ENCODE data around the gene TRPV4. TPM values are rescaled to one million over a fixed set of nuclear protein-coding genes. Genes with fewer than 3 reads are reported as not detected.
A peak's percentile ranks its signal among the peaks of the same experiment; 100 is the strongest.

Gene TRPV4
- total and polyA plus RNA-seq, 5 experiments from 2014 or later, result not detected

DNA sequence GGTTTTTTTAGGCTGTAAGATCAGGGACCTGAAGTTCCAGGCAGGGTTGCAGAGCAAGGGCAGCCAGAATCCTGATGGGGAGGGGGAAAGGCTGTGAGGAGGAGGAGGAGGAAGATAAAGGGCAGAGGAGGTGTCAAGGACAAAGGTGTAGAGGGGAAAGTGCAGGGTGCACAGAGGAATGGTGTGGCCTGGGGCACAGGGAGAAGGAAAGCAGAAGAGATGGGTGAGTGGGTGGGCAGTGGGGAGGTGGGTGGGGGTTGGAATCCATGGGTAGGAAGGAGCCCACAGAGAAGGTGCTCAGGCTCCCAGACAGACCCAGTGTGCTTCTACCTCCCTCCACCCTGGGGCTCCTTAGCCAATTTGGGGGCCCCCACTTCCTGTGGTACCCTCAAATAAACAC, 11.2 kb downstream of the TRPV4 start:
- Mint-ChIP-seq H3K36me3 (no peaks in the 10 kb centered on the region), H3K4me3 (no peak overlapping the region)
- POLR2A ChIA-PET, result no interaction called here

DNA sequence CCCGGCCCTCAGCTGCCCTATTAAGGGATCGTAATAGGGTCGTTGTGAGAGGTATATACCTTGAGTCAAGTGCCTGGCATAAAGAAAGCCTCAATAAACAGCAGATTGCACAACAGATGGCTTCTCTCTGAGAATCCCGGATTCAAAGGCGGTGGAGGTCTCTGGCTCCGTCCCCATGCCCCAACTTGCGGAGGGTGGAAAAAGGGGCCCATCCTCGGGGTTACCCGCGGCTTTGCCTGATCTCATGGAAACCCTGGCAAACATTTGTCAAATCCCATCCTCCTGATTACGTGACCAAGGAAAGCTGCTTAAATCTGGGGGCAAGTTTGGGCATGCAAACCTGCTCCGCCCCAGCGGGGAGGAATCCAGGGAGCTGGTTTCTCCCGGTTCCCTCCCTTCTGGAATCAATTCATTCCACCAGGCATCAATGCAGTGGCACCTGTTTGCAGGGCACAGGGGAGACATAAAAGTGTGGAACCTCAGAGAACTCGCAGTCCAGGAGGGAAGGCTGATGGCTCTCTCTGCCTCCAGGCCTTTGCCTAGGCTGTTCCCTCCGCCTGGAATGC, 12.3 kb downstream of the TRPV4 start:
- ATAC-seq (no peak), DNase-seq (no peak)
- H3K27ac Mint-ChIP-seq, result no peak overlapping the region
- no peaks in the 10 kb centered on the region for H3K9me3 Mint-ChIP-seq
- H3K27me3 Mint-ChIP-seq, result peaks cover 0 to 23% (median 0%) of the 10 kb centered on the region in 5 donors
- H3K4me1 Mint-ChIP-seq, result peaks cover 0 to 2% (median 0%) of the 10 kb centered on the region in 4 donors
- no peak overlapping the region for H3K4me3 Mint-ChIP-seq
- H3K36me3 Mint-ChIP-seq, result no peaks in the 10 kb centered on the region
- POLR2A ChIA-PET, result no interaction called here

More for the DNA sequence above, 11.2 kb downstream of the TRPV4 start:
- Mint-ChIP-seq H3K27me3 (peaks cover 0 to 23% (median 0%) of the 10 kb centered on the region in 5 donors), H3K27ac (no peak overlapping the region), H3K4me1 (peaks cover 0 to 2% (median 0%) of the 10 kb centered on the region in 4 donors), H3K9me3 (no peaks in the 10 kb centered on the region)
- DNase-seq (no peak), ATAC-seq (no peak)

DNA sequence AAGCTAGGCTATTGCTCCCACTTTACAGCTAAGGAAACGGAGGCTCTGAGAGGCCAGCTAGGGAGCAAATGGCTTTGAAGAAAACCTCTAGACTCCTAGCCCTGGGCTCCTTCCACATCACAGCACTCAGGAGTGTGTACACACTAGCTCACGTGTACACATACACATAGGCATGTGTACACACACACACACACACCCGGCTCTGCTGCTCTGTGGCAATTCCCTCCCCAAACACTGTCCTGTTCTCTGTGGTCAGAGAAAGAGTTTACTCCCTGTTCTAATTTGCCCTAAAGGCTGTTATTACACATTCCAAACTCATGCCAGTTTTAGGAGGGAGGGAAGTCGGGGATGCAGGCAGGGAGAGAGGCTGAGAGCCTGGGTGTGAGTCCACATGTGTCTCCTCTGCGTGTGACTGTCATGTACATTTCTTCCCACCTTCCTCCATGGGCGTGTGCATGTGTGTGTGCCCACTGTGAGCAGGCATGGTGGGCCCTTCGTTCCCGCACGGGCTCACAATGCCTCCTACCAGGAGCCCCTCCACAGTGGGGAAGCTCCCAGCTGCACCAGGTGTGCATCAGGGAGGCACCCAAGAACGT, 14.2 kb downstream of the TRPV4 start:
- DNase-seq, result no peak
- Mint-ChIP-seq H3K27me3 (peaks cover 0 to 19% (median 0%) of the 10 kb centered on the region in 5 donors), H3K9me3 (no peaks in the 10 kb centered on the region), H3K4me3 (no peak overlapping the region), H3K27ac (no peak overlapping the region), H3K4me1 (peaks cover 0 to 2% (median 0%) of the 10 kb centered on the region in 4 donors), H3K36me3 (no peaks in the 10 kb centered on the region)
- POLR2A ChIA-PET, result no interaction called here
- no peak for ATAC-seq

DNA sequence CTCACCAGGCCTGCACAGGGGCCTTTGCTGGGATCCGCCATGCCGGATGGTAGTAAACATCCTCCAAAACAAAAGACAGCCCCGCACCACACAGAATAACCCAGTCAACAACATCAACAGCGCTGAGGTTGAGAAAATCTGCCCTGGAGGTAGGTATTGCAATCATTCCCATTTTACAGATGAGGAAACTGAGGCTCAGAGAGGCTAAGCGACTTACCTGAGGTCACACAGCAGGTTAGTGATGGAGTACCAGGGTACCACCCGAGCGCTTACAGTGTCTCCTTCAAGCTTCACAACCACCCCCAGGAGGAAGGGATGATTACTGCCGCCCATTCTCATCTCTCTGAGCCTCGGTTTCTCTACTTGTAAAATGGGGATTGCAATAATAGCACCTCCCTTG, 14.9 kb downstream of the TRPV4 start:
- Mint-ChIP-seq H3K27ac (no peak overlapping the region), H3K36me3 (no peaks in the 10 kb centered on the region), H3K9me3 (no peaks in the 10 kb centered on the region), H3K27me3 (peaks cover 0 to 17% (median 0%) of the 10 kb centered on the region in 5 donors), H3K4me1 (peaks cover 0 to 2% (median 0%) of the 10 kb centered on the region in 4 donors), H3K4me3 (no peak overlapping the region)
- POLR2A ChIA-PET, result no interaction called here
- DNase-seq (no peak), ATAC-seq (no peak)

DNA sequence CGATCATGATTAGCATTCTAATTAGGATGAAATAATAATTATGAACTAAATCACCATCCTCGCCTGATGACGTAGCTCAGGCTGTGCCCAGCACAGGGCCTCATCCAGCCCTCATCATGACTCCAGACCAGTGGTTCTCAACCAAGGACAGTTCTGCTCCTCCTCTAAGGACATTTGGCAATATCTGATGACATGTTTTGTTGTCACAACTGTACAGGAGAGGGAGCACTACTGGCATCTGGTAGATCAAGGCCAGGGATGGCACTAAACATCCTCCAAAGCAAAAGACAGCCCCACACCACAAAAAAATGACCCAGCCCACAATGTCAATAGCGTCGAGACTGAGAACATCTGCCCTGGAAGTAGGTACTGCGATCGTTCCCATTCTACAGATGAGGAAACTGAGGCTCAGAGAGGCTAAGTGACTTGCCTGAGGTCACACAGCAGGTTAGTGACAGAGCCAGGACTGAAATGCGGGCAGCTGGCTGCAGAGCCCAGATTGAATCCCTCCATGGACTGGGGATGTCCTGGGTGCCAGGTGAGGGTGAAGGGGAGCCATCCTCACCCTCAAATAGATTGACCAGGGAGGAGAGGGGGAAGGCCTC, 15.5 kb downstream of the TRPV4 start:
- Mint-ChIP-seq H3K4me3 (no peak overlapping the region), H3K36me3 (no peaks in the 10 kb centered on the region), H3K4me1 (peaks cover 0 to 2% (median 0%) of the 10 kb centered on the region in 4 donors), H3K27ac (no peak overlapping the region), H3K9me3 (no peaks in the 10 kb centered on the region), H3K27me3 (peaks cover 0 to 17% (median 0%) of the 10 kb centered on the region in 5 donors)
- DNase-seq (no peak), ATAC-seq (no peak)
- POLR2A ChIA-PET, result no interaction called here

DNA sequence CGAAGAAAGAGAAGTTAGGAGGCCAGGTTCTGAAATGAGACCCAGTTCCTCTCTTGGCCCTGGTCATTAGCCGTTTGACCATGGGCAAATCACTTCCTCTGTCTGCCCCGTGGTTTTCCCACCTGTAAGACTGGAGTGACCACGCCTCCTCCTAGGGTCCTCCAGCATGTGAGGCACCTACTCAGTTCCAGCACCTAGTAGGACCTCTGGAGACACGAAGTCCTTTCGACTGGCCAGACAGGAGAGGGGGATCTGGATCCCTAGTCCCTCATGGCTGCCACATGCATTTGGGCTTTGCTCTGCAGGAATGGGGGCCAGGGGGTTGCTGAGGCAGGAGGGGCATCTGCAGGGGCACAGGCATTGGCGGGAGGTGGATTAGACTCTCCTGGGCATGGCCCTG, 16.3 kb downstream of the TRPV4 start:
- Mint-ChIP-seq H3K4me1 (peaks cover 0 to 2% (median 0%) of the 10 kb centered on the region in 4 donors), H3K27me3 (peaks cover 0 to 16% (median 0%) of the 10 kb centered on the region in 5 donors), H3K9me3 (no peaks in the 10 kb centered on the region), H3K27ac (no peak overlapping the region), H3K36me3 (no peaks in the 10 kb centered on the region), H3K4me3 (no peak overlapping the region)
- DNase-seq, result no peak
- no peak for ATAC-seq
- POLR2A ChIA-PET, result no interaction called here

DNA sequence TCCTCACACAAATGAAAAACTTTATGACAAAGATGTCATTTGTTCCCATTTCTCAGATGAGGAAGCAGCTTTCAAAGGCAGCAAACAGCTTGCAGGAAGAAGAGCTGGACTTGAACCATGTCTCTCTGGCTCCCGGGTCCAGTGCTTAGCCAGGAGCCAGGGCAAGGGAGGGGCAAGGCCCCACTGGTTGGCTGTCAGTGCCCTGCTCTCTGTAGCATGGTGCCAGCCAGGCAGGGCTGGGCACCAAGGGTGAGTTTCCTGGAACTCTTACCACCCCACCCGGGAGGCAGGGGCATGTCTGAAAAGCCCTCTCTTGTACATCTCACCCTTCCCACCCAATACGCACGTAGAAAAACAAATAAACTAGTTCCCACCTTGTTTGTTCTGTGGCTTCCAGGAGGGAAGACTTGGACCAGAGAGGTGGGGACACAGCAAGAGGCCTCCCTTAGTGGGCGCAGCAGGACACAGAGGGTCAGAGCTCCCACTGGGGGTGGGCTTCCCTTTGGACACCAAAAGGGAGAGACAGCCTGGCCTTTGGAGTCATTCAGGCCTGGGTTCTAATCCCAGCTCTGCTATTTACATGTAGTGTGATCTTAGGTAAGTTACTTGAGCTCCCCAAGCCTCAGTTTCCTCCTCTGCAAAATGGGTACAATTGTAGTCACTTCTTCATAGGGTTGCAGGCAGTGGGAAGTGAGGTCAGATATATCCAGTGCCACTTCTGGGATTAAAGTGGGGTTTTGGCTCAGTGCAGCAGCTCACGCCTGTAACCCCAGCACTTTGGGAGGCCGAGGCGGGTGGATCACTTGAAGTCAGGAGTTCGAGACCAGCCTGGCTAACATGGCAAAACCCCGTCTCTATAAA, 17.2 kb downstream of the TRPV4 start:
- POLR2A ChIA-PET, result no interaction called here

DNA sequence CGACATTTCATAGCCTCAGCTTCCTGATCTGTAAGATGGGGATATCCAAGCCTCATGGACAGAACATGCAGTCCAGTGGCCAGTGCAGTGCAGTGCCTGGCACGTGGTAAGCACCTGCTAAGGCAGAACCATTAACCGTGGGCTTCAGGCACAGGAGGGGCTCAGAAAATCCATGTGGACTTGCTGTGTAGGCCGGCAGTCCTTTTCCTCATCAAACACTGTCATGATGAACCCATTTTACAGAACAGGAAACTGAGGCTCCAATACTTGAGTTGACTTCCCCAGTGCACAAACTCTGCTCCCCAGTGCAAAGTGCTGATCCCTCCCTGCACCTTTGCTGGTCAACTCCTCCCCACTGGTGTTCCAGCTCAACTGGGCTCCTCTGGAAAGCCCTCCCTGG, 18.0 kb downstream of the TRPV4 start:
- no peaks in the 10 kb centered on the region for H3K36me3 Mint-ChIP-seq
- ATAC-seq, result no peak
- H3K4me3 Mint-ChIP-seq, result no peak overlapping the region
- no peak for DNase-seq
- H3K27me3 Mint-ChIP-seq, result peaks cover 0 to 11% (median 0%) of the 10 kb centered on the region in 5 donors
- H3K27ac Mint-ChIP-seq, result no peak overlapping the region
- H3K9me3 Mint-ChIP-seq, result no peaks in the 10 kb centered on the region
- peaks cover 0 to 2% (median 0%) of the 10 kb centered on the region in 4 donors for H3K4me1 Mint-ChIP-seq
- POLR2A ChIA-PET, result no interaction called here

More for the DNA sequence above, 17.2 kb downstream of the TRPV4 start:
- H3K4me1 Mint-ChIP-seq, result peaks cover 0 to 2% (median 0%) of the 10 kb centered on the region in 4 donors
- no peak overlapping the region for H3K27ac Mint-ChIP-seq
- H3K36me3 Mint-ChIP-seq, result no peaks in the 10 kb centered on the region
- DNase-seq (no peak), ATAC-seq (no peak)
- peaks cover 0 to 12% (median 0%) of the 10 kb centered on the region in 5 donors for H3K27me3 Mint-ChIP-seq
- H3K4me3 Mint-ChIP-seq, result no peak overlapping the region
- H3K9me3 Mint-ChIP-seq, result no peaks in the 10 kb centered on the region

DNA sequence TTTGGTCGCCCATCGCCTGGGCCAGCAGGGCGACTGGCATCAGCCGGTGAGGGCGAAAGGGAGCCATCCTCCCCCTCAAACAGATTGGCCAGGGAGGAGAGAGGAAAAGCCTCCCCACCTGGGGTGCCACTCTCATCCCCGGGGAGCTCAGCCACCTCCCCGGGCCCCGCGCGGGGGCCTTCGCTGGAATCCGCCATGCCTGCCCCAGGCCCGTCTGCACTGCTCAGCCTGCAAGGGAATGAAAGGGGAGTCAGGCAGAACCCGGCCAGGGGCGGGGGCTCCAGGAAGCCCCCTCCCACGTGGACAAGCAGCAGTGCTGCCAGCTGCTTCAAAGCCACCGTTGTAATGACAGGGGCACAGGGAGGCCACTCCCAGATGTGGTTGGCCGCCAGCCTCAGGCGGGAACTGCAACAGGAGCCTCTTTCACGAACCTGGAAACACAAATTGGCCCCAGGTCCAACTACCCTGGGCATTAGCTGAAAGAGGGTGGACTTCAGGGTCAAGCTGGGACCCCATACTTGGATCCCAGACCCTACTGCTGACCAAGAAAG, 18.5 kb downstream of the TRPV4 start:
- no peak for DNase-seq
- POLR2A ChIA-PET, result no interaction called here
- H3K4me1 Mint-ChIP-seq, result peaks cover 0 to 2% (median 0%) of the 10 kb centered on the region in 4 donors
- no peak overlapping the region for H3K4me3 Mint-ChIP-seq
- ATAC-seq, result no peak
- H3K27me3 Mint-ChIP-seq, result peaks cover 0 to 6% (median 0%) of the 10 kb centered on the region in 5 donors
- no peaks in the 10 kb centered on the region for H3K9me3 Mint-ChIP-seq
- H3K36me3 Mint-ChIP-seq, result no peaks in the 10 kb centered on the region
- no peak overlapping the region for H3K27ac Mint-ChIP-seq

DNA sequence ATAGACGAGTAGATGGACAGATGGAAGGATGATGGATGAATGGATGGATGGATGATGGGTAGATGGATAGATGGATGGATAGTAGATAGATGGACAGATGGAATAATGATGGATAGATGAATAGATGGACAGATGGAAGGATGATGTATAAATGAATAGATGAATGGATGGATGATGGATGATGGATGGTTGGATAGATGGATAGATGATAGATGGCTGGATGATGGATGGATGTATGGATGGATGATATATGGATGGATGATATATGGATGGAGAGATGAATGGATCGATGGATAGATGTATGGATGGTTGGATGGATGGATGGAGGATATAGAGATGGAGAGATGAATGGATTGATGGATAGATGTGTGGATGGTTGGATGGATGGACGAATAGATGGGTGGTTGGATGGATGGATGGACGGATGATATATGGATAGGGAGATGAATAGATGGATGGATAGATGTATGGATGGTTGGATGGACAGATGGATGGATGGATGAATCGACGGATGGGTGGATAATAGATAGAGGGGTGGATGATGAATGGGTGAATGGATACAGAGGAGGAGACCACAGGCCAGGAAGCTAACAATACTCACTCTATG, 19.3 kb downstream of the TRPV4 start:
- H3K4me3 Mint-ChIP-seq, result no peak overlapping the region
- H3K4me1 Mint-ChIP-seq, result peaks cover 0 to 2% (median 0%) of the 10 kb centered on the region in 4 donors
- no peak for ATAC-seq
- H3K27ac Mint-ChIP-seq, result no peak overlapping the region
- no peaks in the 10 kb centered on the region for H3K9me3 Mint-ChIP-seq
- DNase-seq, result no peak
- POLR2A ChIA-PET, result no interaction called here
- no peaks in the 10 kb centered on the region for H3K36me3 Mint-ChIP-seq
- peaks cover 0 to 6% (median 0%) of the 10 kb centered on the region in 5 donors for H3K27me3 Mint-ChIP-seq

DNA sequence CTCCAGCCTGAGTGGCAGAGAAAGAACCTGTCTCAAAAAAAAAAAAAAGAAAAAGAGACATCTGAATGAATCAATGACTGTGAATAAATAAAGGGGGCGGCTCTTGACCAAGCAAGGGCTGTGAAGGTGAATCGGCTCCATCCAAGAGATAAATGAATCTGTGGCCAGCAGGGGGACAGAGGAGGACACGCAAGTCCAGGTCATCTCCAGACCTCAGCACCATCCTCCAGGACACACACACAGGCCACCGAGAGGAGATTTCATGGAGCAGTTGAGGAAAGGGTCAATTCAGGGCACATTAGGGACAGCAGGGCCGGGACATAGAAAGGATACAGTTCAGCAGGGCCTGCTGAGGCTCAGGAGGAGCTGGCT, 21.6 kb downstream of the TRPV4 start:
- Mint-ChIP-seq H3K4me3 (no peak overlapping the region), H3K4me1 (no peaks in the 10 kb centered on the region), H3K27ac (peak overlapping the region in 2 of 10 donors; percentile 15 to 17), H3K9me3 (no peaks in the 10 kb centered on the region), H3K36me3 (no peaks in the 10 kb centered on the region), H3K27me3 (no peaks in the 10 kb centered on the region)
- DNase-seq (no peak), ATAC-seq (no peak)
- POLR2A ChIA-PET, result no interaction called here

DNA sequence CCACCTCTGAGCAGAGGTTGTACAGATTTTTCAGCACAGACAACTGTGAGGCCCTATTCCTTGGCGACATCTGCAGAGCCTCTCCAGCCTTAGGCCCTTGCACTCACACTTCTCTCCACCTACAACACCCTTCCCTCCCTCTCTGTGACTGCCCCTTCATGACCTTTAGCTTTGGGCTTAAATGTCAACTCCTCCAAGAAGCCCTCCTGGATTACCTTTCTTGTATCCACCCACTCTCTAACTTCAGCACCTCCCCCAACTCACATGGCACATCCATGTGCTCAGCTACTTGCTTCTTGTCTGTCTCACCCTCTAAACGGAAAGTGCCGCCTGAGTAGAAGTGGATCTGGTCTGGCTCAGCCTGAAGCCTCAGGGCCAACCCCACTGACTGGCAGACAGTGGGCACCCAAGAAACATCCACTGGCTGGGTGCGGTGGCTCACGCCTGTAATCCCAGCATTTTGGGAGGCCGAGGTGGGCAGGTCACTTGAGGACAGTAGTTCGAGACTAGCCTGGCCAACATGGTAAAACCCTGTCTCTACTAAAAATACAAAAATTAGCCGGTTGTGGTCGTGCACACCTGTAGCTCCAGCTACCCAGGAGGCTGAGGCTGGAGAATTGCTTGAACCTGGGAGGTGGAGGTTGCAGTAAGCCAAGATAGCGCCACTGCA, 22.1 kb downstream of the TRPV4 start:
- DNase-seq (no peak), ATAC-seq (no peak)
- no peaks in the 10 kb centered on the region for H3K36me3 Mint-ChIP-seq
- no peaks in the 10 kb centered on the region for H3K4me1 Mint-ChIP-seq
- no peaks in the 10 kb centered on the region for H3K27me3 Mint-ChIP-seq
- POLR2A ChIA-PET, result no interaction called here
- no peaks in the 10 kb centered on the region for H3K9me3 Mint-ChIP-seq
- no peak overlapping the region for H3K4me3 Mint-ChIP-seq
- H3K27ac Mint-ChIP-seq, result no peak overlapping the region

Measured in naive thymus-derived CD8-positive, alpha-beta T cell (primary cell).